Esophagus muscularis mucosa (tissue), 4 donors: ENCODE measurements around the gene NKAIN2. TPM values are rescaled to one million over a fixed set of nuclear protein-coding genes. Genes with fewer than 3 reads are reported as not detected.

ENCODE experiments used
- DNase-seq: peaks from one replicate; pipeline ENCODE4 v3.0.0-alpha.2; 2017; ENCODE audit errors: extremely low spot score
- H3K27ac ChIP-seq, 4 donors: fragments of 200-600 bp; sonication (generic); replicated peaks in 1 of 4; 1 replicate in 3 of 4; 2 replicates in 1 of 4; pipeline ENCODE4 v1.5.1; 2016 to 2019; ENCODE audit warnings: mild to moderate bottlenecking in 1 of 4
- H3K27me3 ChIP-seq, 4 donors: fragments of 200-600 bp; sonication (generic); one replicate each; pipeline versions ENCODE4 v1.5.1 to v1.6.0; 2016 to 2019
- H3K36me3 ChIP-seq, 4 donors: fragments of 200-600 bp; sonication (generic); one replicate each; pipeline ENCODE4 v1.5.1; 2016 to 2019
- H3K4me1 ChIP-seq, 4 donors: fragments of 200-600 bp; sonication (generic); one replicate each; pipeline ENCODE4 v1.5.1; 2016 to 2019
- H3K4me3 ChIP-seq, 4 donors: fragments of 200-600 bp; sonication (generic); 1 replicate in 2 of 4; 2 replicates in 2 of 4; pipeline ENCODE4 v1.5.1; 2016 to 2019; ENCODE audit warnings: mild to moderate bottlenecking in 4 of 4, moderate library complexity in 1 of 4
- H3K9me3 ChIP-seq, 4 donors: fragments of 200-600 bp; sonication (generic); 1 replicate in 3 of 4; 2 replicates in 1 of 4; pipeline ENCODE4 v1.5.1; 2016 to 2019
- CTCF ChIP-seq, 3 experiments: fragments of 200-600 bp in 2 of 3; fragments of 450-650 bp in 1 of 3; sonication (generic) in 2 of 3; IDR thresholded peaks; one replicate each; pipeline ENCODE4 v1.5.1; 2017 to 2019; ENCODE audit warnings: antibody characterized with exemption in 3 of 3, mild to moderate bottlenecking in 2 of 3, moderate library complexity in 1 of 3
- EP300 ChIP-seq: sonication (generic); formaldehyde crosslinking; IDR thresholded peaks from one replicate; pipeline ENCODE4 v1.6.1; 2017; ENCODE audit warnings: antibody characterized with exemption
- POLR2A ChIP-seq: fragments of 450-650 bp; IDR thresholded peaks from one replicate; pipeline ENCODE4 v1.6.1; 2017; ENCODE audit warnings: antibody characterized with exemption, moderate library complexity, mild to moderate bottlenecking, low read depth
- POLR2AphosphoS5 ChIP-seq, 2 donors: sonication (generic); formaldehyde crosslinking; IDR thresholded peaks; one replicate each; pipeline ENCODE4 v1.6.1; 2017; ENCODE audit warnings: antibody characterized with exemption in 2 of 2
- WGBS: methylation state at CpG from one replicate; pipeline ENCODE4 v1.1.5; 2018; 5-methylcytosine and 5-hydroxymethylcytosine counted together
- intact Hi-C: fragments of 100-400 bp; cut with DNase I; formaldehyde crosslinking; loops from one replicate; pipeline ENCODE4 v1.15.1; 2023
- total RNA-seq, 4 donors: library from RNA; depleted of rRNA; stranded (reverse); fragments of >200 nt; gene quantifications; one replicate each; pipeline versions ENCODE4 v1.1.0 to v1.2.1, GENCODE V29; 2016

NKAIN2 gene
- total RNA-seq, 4 donors from 2014 or later, result 0.11 to 0.66 (median 0.13) TPM; not detected in 1

DNA sequence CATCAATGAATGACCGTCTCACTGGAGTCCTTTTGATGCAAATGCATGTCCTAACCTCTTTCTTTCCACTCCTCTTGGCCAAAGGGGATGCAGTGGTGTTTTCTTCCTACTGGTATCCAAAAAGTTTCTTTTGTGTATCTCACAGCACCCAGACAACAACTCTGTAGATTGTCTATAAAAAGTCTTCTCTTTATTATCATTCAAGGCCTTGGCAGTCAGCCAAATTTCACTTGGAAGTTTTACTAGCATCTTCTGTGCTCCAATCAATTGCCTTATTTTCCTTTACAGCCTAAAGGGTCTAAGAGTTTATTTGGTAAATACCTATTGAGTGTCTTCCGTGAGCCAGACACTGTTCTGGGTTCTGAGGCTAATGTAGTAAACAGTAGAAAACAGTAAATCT is 1008.4 kb downstream of the NKAIN2 start:
- TF ChIP-seq POLR2A (no peak), EP300 (no peak), CTCF (IDR thresholded peaks at IDR 0.05) (no peak), POLR2AphosphoS5 (IDR thresholded peaks at IDR 0.05) (no peak)
- no peak for DNase-seq
- no peaks in the 10 kb centered on the region for H3K27me3 ChIP-seq
- no peak overlapping the region for H3K27ac ChIP-seq
- no peak overlapping the region for H3K4me3 ChIP-seq
- H3K4me1 ChIP-seq, result no peaks in the 10 kb centered on the region
- H3K9me3 ChIP-seq, result no peaks in the 10 kb centered on the region
- H3K36me3 ChIP-seq, result no peaks in the 10 kb centered on the region
- WGBS, result 87% methylated on average over 2 of the region's 2 CpGs
- intact Hi-C loops, result no loop called here

DNA sequence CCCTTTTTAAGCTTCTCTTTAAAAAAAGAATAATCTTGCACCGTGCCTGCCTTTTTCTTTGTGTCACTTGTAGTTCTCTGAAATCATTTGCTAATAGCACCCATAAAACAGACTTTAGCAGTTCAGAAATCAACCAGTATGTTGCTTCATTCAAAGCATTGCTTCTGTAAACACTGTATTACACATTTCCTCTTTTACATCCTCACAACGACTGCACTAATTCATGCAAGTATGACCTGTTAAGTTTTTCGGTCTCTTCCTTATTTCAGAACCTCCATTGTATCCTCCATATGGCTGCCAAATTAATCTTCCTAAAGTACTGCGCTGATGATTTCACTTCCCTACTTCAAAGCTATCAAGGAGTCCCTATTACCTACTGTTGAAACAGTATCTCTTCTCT is 1015.7 kb downstream of the NKAIN2 start:
- WGBS, result 74% methylated on average over 4 of the region's 4 CpGs
- no peaks in the 10 kb centered on the region for H3K36me3 ChIP-seq
- no peak overlapping the region for H3K27ac ChIP-seq
- no peak for DNase-seq
- H3K4me1 ChIP-seq, result peaks cover 0 to 18% (median 16%) of the 10 kb centered on the region in 4 donors
- intact Hi-C loops, result no loop called here
- H3K9me3 ChIP-seq, result no peaks in the 10 kb centered on the region
- no peak overlapping the region for H3K4me3 ChIP-seq
- H3K27me3 ChIP-seq, result no peaks in the 10 kb centered on the region
- TF ChIP-seq POLR2AphosphoS5 (IDR thresholded peaks at IDR 0.05), result no peak
- TF ChIP-seq EP300, result no peak
- no peak for TF ChIP-seq CTCF (IDR thresholded peaks at IDR 0.05)
- TF ChIP-seq POLR2A, result no peak

GRCh38 chr6:124822204-124822613 is 1018.5 kb downstream of the NKAIN2 start:
- H3K4me1 ChIP-seq, result peaks cover 0 to 18% (median 16%) of the 10 kb centered on the region in 4 donors
- intact Hi-C loops, result no loop called here
- DNase-seq, result no peak
- no peak overlapping the region for H3K27ac ChIP-seq
- no peaks in the 10 kb centered on the region for H3K27me3 ChIP-seq
- no peaks in the 10 kb centered on the region for H3K9me3 ChIP-seq
- H3K36me3 ChIP-seq, result no peaks in the 10 kb centered on the region
- H3K4me3 ChIP-seq, result no peak overlapping the region
- TF ChIP-seq POLR2AphosphoS5 (IDR thresholded peaks at IDR 0.05) (no peak), CTCF (IDR thresholded peaks at IDR 0.05) (no peak), POLR2A (no peak), EP300 (no peak)

GRCh38 chr6:124822721-124823120 is 1019.1 kb downstream of the NKAIN2 start:
- no peak for DNase-seq
- 64% methylated on average over 3 of the region's 3 CpGs for WGBS
- intact Hi-C loops, result no loop called here
- Histone ChIP-seq H3K27me3 (no peaks in the 10 kb centered on the region), H3K36me3 (no peaks in the 10 kb centered on the region), H3K9me3 (no peaks in the 10 kb centered on the region), H3K4me3 (no peak overlapping the region), H3K27ac (no peak overlapping the region), H3K4me1 (peaks cover 0 to 18% (median 16%) of the 10 kb centered on the region in 4 donors)
- TF ChIP-seq CTCF (IDR thresholded peaks at IDR 0.05) (no peak), EP300 (no peak), POLR2AphosphoS5 (IDR thresholded peaks at IDR 0.05) (no peak), POLR2A (no peak)
